Astrocyte (in vitro differentiated cells and primary cell): ENCODE measurements around the gene KCNQ1.

ENCODE experiments used
- CTCF ChIP-seq: IDR thresholded peaks from 2 replicates; pipeline ENCODE4 v1.5.1; 2011; ENCODE audit warnings: low read depth, mild to moderate bottlenecking, inconsistent platforms, low read length, moderate library complexity; ENCODE audit not compliant: insufficient read depth
- EZH2 ChIP-seq: IDR thresholded peaks from 2 replicates; pipeline ENCODE4 v1.6.1; 2012; ENCODE audit warnings: mild to moderate bottlenecking, low read length, inconsistent platforms; ENCODE audit not compliant: insufficient read depth

- TF ChIP-seq CTCF (no peak), EZH2 (no peak)
Measured at GRCh38 chr11:2794046-2794967, 349.5 kb downstream of the KCNQ1 start.
